ENCODE results near the gene MKNK2. TPM values are rescaled to one million over a fixed set of nuclear protein-coding genes. Genes with fewer than 3 reads are reported as not detected.

Gene MKNK2
- total and polyA plus RNA-seq, 2 donors (not counting 1 experiment from before 2014, with no cell fraction given), result 440 to 777 TPM

DNA sequence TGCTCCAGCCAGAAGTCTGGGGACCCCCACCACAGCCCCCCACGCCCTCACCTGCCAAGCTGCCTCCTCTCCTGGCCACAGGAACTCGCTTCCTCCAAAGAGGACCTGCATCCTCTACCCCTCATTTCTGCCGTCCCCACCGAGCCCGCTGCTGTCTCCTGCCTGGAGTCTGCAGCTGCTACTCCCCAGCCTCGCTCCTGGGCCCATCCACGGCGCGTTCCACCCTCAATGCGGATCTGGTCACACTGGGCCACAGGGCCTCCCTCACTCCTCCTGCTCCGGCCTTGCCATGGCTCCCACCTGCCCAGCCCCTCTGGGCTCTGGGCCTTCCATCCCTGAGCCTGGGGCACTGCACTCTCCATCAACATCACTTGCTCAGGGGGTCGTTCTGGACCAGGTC lies 39.9 kb downstream of the MKNK2 start:
- peaks cover 34% of the 10 kb centered on the region for H4K20me1 ChIP-seq (ENCODE audit: control insufficient read depth, insufficient read depth, low read length, poor library complexity, severe bottlenecking)
- H3K4me3 ChIP-seq (ENCODE audit: control extremely low read depth in 1 of 5, extremely low read depth in 1 of 5, insufficient read depth in 1 of 5, low read depth in 2 of 5, low read length in 4 of 5), result no peak overlapping the region
- H2AFZ ChIP-seq (ENCODE audit: insufficient read depth, low read depth, low read length, poor library complexity, severe bottlenecking), result no peak overlapping the region
- H3K4me2 ChIP-seq (replicated peaks; ENCODE audit: low read depth, low read length, poor library complexity, severe bottlenecking), result no peak overlapping the region
- H3K79me2 ChIP-seq (ENCODE audit: control insufficient read depth, insufficient read depth, low read length), result peaks cover 33% of the 10 kb centered on the region
- POLR2A ChIA-PET, result interaction anchor here (0.5 kb wide), 1 partner anchor 255 kb away, joined by 5 read pairs; no protein-coding TSS in a partner anchor
- Mint-ChIP-seq H3K4me1 (peaks cover 32% of the 10 kb centered on the region), H3K27me3 (no peaks in the 10 kb centered on the region), H3K4me3 (no peak overlapping the region), H3K27ac (no peak overlapping the region), H3K9me3 (ENCODE audit: insufficient read depth) (no peaks in the 10 kb centered on the region)
- no peak overlapping the region for H3K27ac ChIP-seq (ENCODE audit: low read length in 2 of 2)
- no peaks in the 10 kb centered on the region for H3K27me3 ChIP-seq (replicated peaks in 1 of 4; ENCODE audit: control extremely low read depth in 1 of 4, control insufficient read depth in 3 of 4, insufficient read depth in 4 of 4, low read length in 3 of 4)
- no peak overlapping the region for H3K9ac ChIP-seq (ENCODE audit: low read length)
- DNase-seq (no peak), ATAC-seq (ENCODE audit: low read depth) (no peak)
- WGBS (ENCODE audit: insufficient coverage), result 97% methylated on average over 12 of the region's 12 CpGs
- intact Hi-C loops (cut with micrococcal nuclease), result loop anchor here (10.0 kb wide), 1 partner anchor 136 kb away; no protein-coding TSS in a partner anchor
- no peak for TF ChIP-seq EZH2 (IDR thresholded peaks at IDR 0.05; ENCODE audit: borderline replicate concordance, insufficient read depth, low read depth, low read length, poor library complexity, severe bottlenecking)
- TF ChIP-seq, protein P1, sequence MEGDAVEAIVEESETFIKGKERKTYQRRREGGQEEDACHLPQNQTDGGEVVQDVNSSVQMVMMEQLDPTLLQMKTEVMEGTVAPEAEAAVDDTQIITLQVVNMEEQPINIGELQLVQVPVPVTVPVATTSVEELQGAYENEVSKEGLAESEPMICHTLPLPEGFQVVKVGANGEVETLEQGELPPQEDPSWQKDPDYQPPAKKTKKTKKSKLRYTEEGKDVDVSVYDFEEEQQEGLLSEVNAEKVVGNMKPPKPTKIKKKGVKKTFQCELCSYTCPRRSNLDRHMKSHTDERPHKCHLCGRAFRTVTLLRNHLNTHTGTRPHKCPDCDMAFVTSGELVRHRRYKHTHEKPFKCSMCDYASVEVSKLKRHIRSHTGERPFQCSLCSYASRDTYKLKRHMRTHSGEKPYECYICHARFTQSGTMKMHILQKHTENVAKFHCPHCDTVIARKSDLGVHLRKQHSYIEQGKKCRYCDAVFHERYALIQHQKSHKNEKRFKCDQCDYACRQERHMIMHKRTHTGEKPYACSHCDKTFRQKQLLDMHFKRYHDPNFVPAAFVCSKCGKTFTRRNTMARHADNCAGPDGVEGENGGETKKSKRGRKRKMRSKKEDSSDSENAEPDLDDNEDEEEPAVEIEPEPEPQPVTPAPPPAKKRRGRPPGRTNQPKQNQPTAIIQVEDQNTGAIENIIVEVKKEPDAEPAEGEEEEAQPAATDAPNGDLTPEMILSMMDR (IDR thresholded peaks at IDR 0.05), result no peak
- peaks cover 0 to 7% (median 0%) of the 10 kb centered on the region in 3 donors for H3K9me3 ChIP-seq (ENCODE audit: control extremely low read depth in 1 of 3, control insufficient read depth in 2 of 3, insufficient read depth in 1 of 3, low read length in 2 of 3)
- CTCF ChIA-PET, result no interaction called here
- H3K4me1 ChIP-seq (ENCODE audit: control insufficient read depth in 2 of 2, insufficient read depth in 2 of 2, low read length in 2 of 2), result peaks cover 6 to 15% of the 10 kb centered on the region in 2 donors
- no peaks in the 10 kb centered on the region for H3K36me3 ChIP-seq (replicated peaks in 1 of 2; ENCODE audit: control extremely low read depth in 1 of 2, control insufficient read depth in 1 of 2, extremely low read depth in 1 of 2, insufficient read depth in 2 of 2, low read length in 1 of 2)

DNA sequence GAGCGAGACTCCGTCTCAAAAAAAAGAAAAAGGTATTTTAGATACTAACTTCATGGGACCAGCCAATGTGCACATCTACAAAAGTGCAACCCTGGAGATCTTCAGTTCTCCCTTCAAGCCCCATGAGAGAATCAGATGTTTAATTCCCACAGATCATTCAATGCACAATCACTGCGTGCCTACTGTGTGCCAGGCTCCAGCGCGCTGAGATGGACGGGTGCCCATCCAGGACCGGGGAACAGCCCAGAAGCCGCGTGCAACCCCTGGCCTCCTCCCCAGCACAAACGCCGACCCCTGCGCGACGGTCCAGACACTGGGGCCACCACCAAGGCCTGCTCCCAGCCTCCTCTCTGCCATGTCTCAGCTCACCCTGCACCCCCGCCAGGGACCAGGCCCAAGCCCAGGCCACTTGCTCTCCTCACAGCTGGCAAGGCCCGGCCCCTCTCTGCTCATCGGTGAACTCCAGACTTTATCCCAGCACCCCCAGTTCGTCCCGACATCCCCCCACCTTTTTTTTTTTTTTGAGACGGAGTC lies 40.8 kb downstream of the MKNK2 start:
- POLR2A ChIA-PET, result interaction anchor here (0.7 kb wide), 1 partner anchor 186 kb away, joined by 5 read pairs; no protein-coding TSS in a partner anchor
- H2AFZ ChIP-seq (ENCODE audit: insufficient read depth, low read depth, low read length, poor library complexity, severe bottlenecking), result no peak overlapping the region
- no peak overlapping the region for H3K4me2 ChIP-seq (replicated peaks; ENCODE audit: low read depth, low read length, poor library complexity, severe bottlenecking)
- no peak overlapping the region for H3K27ac ChIP-seq (ENCODE audit: low read length in 2 of 2)
- CTCF ChIA-PET, result interaction anchor here (0.6 to 1.0 kb wide), 2 partner anchors 32 to 43 kb away, joined by 3 to 4 read pairs; no protein-coding TSS in a partner anchor
- no peak for ATAC-seq (ENCODE audit: low read depth)
- TF ChIP-seq EZH2 (IDR thresholded peaks at IDR 0.05; ENCODE audit: borderline replicate concordance, insufficient read depth, low read depth, low read length, poor library complexity, severe bottlenecking), result no peak
- TF ChIP-seq, protein P1 (IDR thresholded peaks at IDR 0.05), result no peak
- Mint-ChIP-seq H3K27me3 (no peaks in the 10 kb centered on the region), H3K9me3 (ENCODE audit: insufficient read depth) (no peaks in the 10 kb centered on the region), H3K4me3 (no peak overlapping the region), H3K4me1 (peaks cover 32% of the 10 kb centered on the region), H3K27ac (no peak overlapping the region)
- intact Hi-C loops (cut with micrococcal nuclease), result loop anchor here (10.0 kb wide), 1 partner anchor 135 kb away; no protein-coding TSS in a partner anchor
- H3K36me3 ChIP-seq (replicated peaks in 1 of 2; ENCODE audit: control extremely low read depth in 1 of 2, control insufficient read depth in 1 of 2, extremely low read depth in 1 of 2, insufficient read depth in 2 of 2, low read length in 1 of 2), result no peaks in the 10 kb centered on the region
- H3K4me3 ChIP-seq (ENCODE audit: control extremely low read depth in 1 of 5, extremely low read depth in 1 of 5, insufficient read depth in 1 of 5, low read depth in 2 of 5, low read length in 4 of 5), result no peak overlapping the region
- H4K20me1 ChIP-seq (ENCODE audit: control insufficient read depth, insufficient read depth, low read length, poor library complexity, severe bottlenecking), result peaks cover 34% of the 10 kb centered on the region
- peaks cover 4 to 13% of the 10 kb centered on the region in 2 donors for H3K4me1 ChIP-seq (ENCODE audit: control insufficient read depth in 2 of 2, insufficient read depth in 2 of 2, low read length in 2 of 2)
- H3K27me3 ChIP-seq (replicated peaks in 1 of 4; ENCODE audit: control extremely low read depth in 1 of 4, control insufficient read depth in 3 of 4, insufficient read depth in 4 of 4, low read length in 3 of 4), result no peaks in the 10 kb centered on the region
- no peak overlapping the region for H3K9ac ChIP-seq (ENCODE audit: low read length)
- H3K79me2 ChIP-seq (ENCODE audit: control insufficient read depth, insufficient read depth, low read length), result peaks cover 34% of the 10 kb centered on the region
- peaks cover 0 to 7% (median 0%) of the 10 kb centered on the region in 3 donors for H3K9me3 ChIP-seq (ENCODE audit: control extremely low read depth in 1 of 3, control insufficient read depth in 2 of 3, insufficient read depth in 1 of 3, low read length in 2 of 3)
- no peak for DNase-seq
- 98% methylated on average over 17 of the region's 20 CpGs for WGBS (ENCODE audit: insufficient coverage)

Data from B cell (primary cell).